Myocyte (in vitro differentiated cells): ENCODE data around the gene THBS3. TPM values are rescaled to one million over a fixed set of nuclear protein-coding genes. Genes with fewer than 3 reads are reported as not detected.
"Not testable (repeated sequence)": the region's sequence is repeated elsewhere in the genome, so short reads cannot be mapped to it uniquely, and the experiment has no call there.

Source experiments
- DNase-seq: peaks from one replicate; pipeline ENCODE4 v3.0.0-alpha.2; 2012; ENCODE audit warnings: low read depth
- total RNA-seq: library from RNA; depleted of rRNA; stranded (reverse); fragments of >200 nt; gene quantifications from 2 replicates; pipeline ENCODE4 v1.2.3, GENCODE V29; 2014

The THBS3 gene
- total RNA-seq, 1 donor from 2014 or later = 52.1 TPM

- no peak for DNase-seq
Measured at GRCh38 chr1:155175281-155175926, 32.3 kb downstream of the THBS3 start.

GRCh38 chr1:155174324-155175280 is 33.1 kb downstream of the THBS3 start:
- DNase-seq = no peak

- no peak for DNase-seq
Measured at GRCh38 chr1:155173478-155174323, 34.0 kb downstream of the THBS3 start, which contains the start of gene TRIM46. Gene TRIM46 (plus strand): TSS chr1:155173849. CDS start chr1:155173967, 118 bp downstream.

GRCh38 chr1:155172732-155173477 is 34.8 kb downstream of the THBS3 start, which contains the start of gene KRTCAP2:
Gene KRTCAP2 (minus strand): TSS chr1:155173304. CDS start chr1:155173224, 80 bp downstream.
- DNase-seq = peak; percentile 97

- no peak for DNase-seq
Measured at GRCh38 chr1:155171836-155172731, 35.6 kb downstream of the THBS3 start.

GRCh38 chr1:155170806-155171205 is 36.9 kb downstream of the THBS3 start:
- no peak for DNase-seq

- no peak for DNase-seq
Measured at GRCh38 chr1:155170101-155170785, 37.5 kb downstream of the THBS3 start.

GRCh38 chr1:155169541-155169940 is 38.2 kb downstream of the THBS3 start:
- no peak for DNase-seq

- DNase-seq = no peak
Measured at GRCh38 chr1:155168456-155169210, 39.1 kb downstream of the THBS3 start.

- DNase-seq = not testable (repeated sequence)
Measured at GRCh38 chr1:155168105-155168445, 39.6 kb downstream of the THBS3 start.

- peak; percentile 79 for DNase-seq
Measured at GRCh38 chr1:155167166-155168104, 40.3 kb downstream of the THBS3 start.

GRCh38 chr1:155166471-155167165 is 41.1 kb downstream of the THBS3 start:
- no peak for DNase-seq

- DNase-seq = no peak
Measured at GRCh38 chr1:155166051-155166470, 41.6 kb downstream of the THBS3 start.

- DNase-seq = not testable (repeated sequence)
Measured at GRCh38 chr1:155164625-155165024, 43.1 kb downstream of the THBS3 start.

GRCh38 chr1:155163785-155164184 is 43.9 kb downstream of the THBS3 start:
- DNase-seq = not testable (repeated sequence)

- DNase-seq = not testable (repeated sequence)
Measured at GRCh38 chr1:155162631-155163030, 45.1 kb downstream of the THBS3 start.
